ENCODE results near the gene FLT4.

FLT4 gene

DNA sequence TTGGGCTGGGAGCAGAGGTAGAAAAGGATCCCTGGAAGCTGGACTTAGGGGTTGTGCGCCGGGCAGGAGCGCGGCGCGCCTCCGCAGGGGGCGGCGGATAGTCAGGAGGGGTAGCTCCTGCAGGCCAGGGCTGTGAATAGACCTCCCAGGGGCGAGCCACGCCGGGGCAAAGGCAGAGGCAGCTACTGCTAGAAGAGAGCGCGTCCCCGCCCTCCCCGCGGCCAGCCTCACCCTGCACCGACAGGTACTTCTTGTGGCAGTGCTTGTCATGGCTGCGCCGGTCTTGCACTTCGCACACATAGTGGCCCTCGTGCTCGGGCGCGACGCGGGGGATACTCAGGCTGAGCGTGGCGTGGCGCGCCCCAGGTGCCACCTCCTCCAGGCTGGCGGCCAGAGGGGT lies 28.1 kb downstream of the FLT4 start:
- H3K27me3 ChIP-seq (ENCODE audit: low read length): no peaks in the 10 kb centered on the region
- no peak overlapping the region for H3K4me2 ChIP-seq (ENCODE audit: low read depth, low read length, poor library complexity, severe bottlenecking)
- H3K9ac ChIP-seq (ENCODE audit: low read length): no peak overlapping the region
- H3F3A ChIP-seq (ENCODE audit: insufficient read depth): no peaks in the 10 kb centered on the region
- H3K79me2 ChIP-seq (ENCODE audit: insufficient read depth, low read length): no peaks in the 10 kb centered on the region
- H3K36me3 ChIP-seq (ENCODE audit: low read length): no peaks in the 10 kb centered on the region
- no peaks in the 10 kb centered on the region for H4K20me1 ChIP-seq (ENCODE audit: low read depth, low read length)
- H3K4me3 ChIP-seq (ENCODE audit: insufficient read depth, low read length, poor library complexity, severe bottlenecking): no peak overlapping the region
- H3K9me3 ChIP-seq (ENCODE audit: insufficient read depth, low read length): no peaks in the 10 kb centered on the region
- no peaks in the 10 kb centered on the region for H3K9me2 ChIP-seq (replicated peaks; ENCODE audit: insufficient read depth, low read length)
- no peak overlapping the region for H3K27ac ChIP-seq (ENCODE audit: low read depth, low read length)
- TF ChIP-seq EZH2phosphoT487 (conservative IDR thresholded peaks at IDR 0.05; ENCODE audit: low read length): no peak
- TF ChIP-seq, protein P1, sequence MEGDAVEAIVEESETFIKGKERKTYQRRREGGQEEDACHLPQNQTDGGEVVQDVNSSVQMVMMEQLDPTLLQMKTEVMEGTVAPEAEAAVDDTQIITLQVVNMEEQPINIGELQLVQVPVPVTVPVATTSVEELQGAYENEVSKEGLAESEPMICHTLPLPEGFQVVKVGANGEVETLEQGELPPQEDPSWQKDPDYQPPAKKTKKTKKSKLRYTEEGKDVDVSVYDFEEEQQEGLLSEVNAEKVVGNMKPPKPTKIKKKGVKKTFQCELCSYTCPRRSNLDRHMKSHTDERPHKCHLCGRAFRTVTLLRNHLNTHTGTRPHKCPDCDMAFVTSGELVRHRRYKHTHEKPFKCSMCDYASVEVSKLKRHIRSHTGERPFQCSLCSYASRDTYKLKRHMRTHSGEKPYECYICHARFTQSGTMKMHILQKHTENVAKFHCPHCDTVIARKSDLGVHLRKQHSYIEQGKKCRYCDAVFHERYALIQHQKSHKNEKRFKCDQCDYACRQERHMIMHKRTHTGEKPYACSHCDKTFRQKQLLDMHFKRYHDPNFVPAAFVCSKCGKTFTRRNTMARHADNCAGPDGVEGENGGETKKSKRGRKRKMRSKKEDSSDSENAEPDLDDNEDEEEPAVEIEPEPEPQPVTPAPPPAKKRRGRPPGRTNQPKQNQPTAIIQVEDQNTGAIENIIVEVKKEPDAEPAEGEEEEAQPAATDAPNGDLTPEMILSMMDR (IDR thresholded peaks at IDR 0.05; ENCODE audit: insufficient read depth, low read length, poor library complexity, severe bottlenecking): no peak
- H2AFZ ChIP-seq (ENCODE audit: low read depth, low read length, severe bottlenecking): no peak overlapping the region

DNA sequence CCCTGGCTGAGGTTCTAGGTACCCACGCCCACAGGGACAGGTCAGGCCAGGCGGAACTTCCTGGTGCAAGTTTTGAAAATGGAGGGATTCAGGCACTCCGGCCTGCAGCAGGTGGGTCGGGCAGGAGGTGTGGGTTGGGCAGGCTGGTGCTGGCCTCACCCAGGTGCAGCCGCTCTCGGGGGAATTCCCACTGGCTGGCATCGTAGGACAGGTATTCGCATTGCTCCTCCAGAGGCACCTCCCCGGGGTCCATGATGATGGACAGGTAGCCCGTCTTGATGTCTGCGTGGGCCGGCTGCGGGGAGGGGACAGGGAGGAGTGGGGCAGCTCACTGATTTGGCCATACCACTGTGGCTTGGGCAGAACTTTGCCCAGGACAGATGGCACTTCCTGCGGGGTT lies 29.4 kb downstream of the FLT4 start:
- Histone ChIP-seq H4K20me1 (ENCODE audit: low read depth, low read length) (no peaks in the 10 kb centered on the region), H3K27ac (ENCODE audit: low read depth, low read length) (no peak overlapping the region), H2AFZ (ENCODE audit: low read depth, low read length, severe bottlenecking) (no peak overlapping the region), H3K4me2 (ENCODE audit: low read depth, low read length, poor library complexity, severe bottlenecking) (no peak overlapping the region), H3K9ac (ENCODE audit: low read length) (no peak overlapping the region), H3K9me3 (ENCODE audit: insufficient read depth, low read length) (no peaks in the 10 kb centered on the region), H3K36me3 (ENCODE audit: low read length) (no peaks in the 10 kb centered on the region), H3K4me3 (ENCODE audit: insufficient read depth, low read length, poor library complexity, severe bottlenecking) (no peak overlapping the region), H3K79me2 (ENCODE audit: insufficient read depth, low read length) (no peaks in the 10 kb centered on the region), H3K27me3 (ENCODE audit: low read length) (no peaks in the 10 kb centered on the region), H3F3A (ENCODE audit: insufficient read depth) (no peaks in the 10 kb centered on the region), H3K9me2 (replicated peaks; ENCODE audit: insufficient read depth, low read length) (no peaks in the 10 kb centered on the region)
- TF ChIP-seq, protein P1 (IDR thresholded peaks at IDR 0.05; ENCODE audit: insufficient read depth, low read length, poor library complexity, severe bottlenecking): no peak
- no peak for TF ChIP-seq EZH2phosphoT487 (conservative IDR thresholded peaks at IDR 0.05; ENCODE audit: low read length)

DNA sequence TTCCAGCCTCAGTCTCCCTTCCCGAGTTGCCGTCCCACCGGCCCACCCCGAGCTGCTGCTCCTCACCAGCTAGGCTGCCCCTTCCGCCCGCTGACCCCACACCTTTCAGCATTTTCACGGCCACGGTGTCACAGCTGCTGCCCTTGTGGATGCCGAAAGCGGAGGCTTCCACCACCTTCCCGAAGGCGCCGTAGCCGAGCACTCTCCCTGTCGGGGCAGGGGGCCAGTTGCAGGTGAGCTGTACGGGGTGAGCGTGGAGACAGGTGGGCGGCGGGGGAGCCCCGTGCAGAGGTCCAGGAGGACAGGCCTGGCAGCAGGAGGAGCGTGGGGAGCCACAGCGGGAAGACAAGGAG lies 29.9 kb downstream of the FLT4 start:
- no peaks in the 10 kb centered on the region for H3K36me3 ChIP-seq (ENCODE audit: low read length)
- no peak overlapping the region for H3K4me2 ChIP-seq (ENCODE audit: low read depth, low read length, poor library complexity, severe bottlenecking)
- H3K9me3 ChIP-seq (ENCODE audit: insufficient read depth, low read length): no peaks in the 10 kb centered on the region
- H3F3A ChIP-seq (ENCODE audit: insufficient read depth): no peaks in the 10 kb centered on the region
- no peak overlapping the region for H3K9ac ChIP-seq (ENCODE audit: low read length)
- H3K79me2 ChIP-seq (ENCODE audit: insufficient read depth, low read length): no peaks in the 10 kb centered on the region
- H3K27me3 ChIP-seq (ENCODE audit: low read length): no peaks in the 10 kb centered on the region
- no peaks in the 10 kb centered on the region for H4K20me1 ChIP-seq (ENCODE audit: low read depth, low read length)
- no peak overlapping the region for H3K27ac ChIP-seq (ENCODE audit: low read depth, low read length)
- no peak overlapping the region for H2AFZ ChIP-seq (ENCODE audit: low read depth, low read length, severe bottlenecking)
- TF ChIP-seq, protein P1 (IDR thresholded peaks at IDR 0.05; ENCODE audit: insufficient read depth, low read length, poor library complexity, severe bottlenecking): no peak
- H3K4me3 ChIP-seq (ENCODE audit: insufficient read depth, low read length, poor library complexity, severe bottlenecking): no peak overlapping the region
- H3K9me2 ChIP-seq (replicated peaks; ENCODE audit: insufficient read depth, low read length): no peaks in the 10 kb centered on the region
